HFFc6 (cell line): ENCODE measurements around the gene PRR12. TPM values are rescaled to one million over a fixed set of nuclear protein-coding genes. Genes with fewer than 3 reads are reported as not detected.
A peak's percentile ranks its signal among the peaks of the same experiment; 100 is the strongest.

Source experiments
- DNase-seq: peaks from one replicate; pipeline ENCODE4 v3.0.0-alpha.2; 2018
- H3K27ac Mint-ChIP-seq: 2 replicates; pipeline ENCODE4 v1.8.0; 2020; ENCODE audit warnings: mild to moderate bottlenecking, mixed read lengths
- H3K27me3 Mint-ChIP-seq: 2 replicates; pipeline ENCODE4 v1.8.0; 2021; ENCODE audit warnings: mild to moderate bottlenecking, moderate library complexity, mixed read lengths; ENCODE audit not compliant: insufficient read depth
- H3K36me3 Mint-ChIP-seq: 2 replicates; pipeline ENCODE4 v1.8.0; 2021; ENCODE audit warnings: low read depth, mixed read lengths
- H3K4me1 Mint-ChIP-seq: 2 replicates; pipeline ENCODE4 v1.8.0; 2020; ENCODE audit warnings: low read depth, mixed read lengths
- H3K4me3 Mint-ChIP-seq: 2 replicates; pipeline ENCODE4 v1.8.0; 2020; ENCODE audit warnings: mild to moderate bottlenecking, moderate library complexity, mixed read lengths
- H3K9me3 Mint-ChIP-seq: 2 replicates; pipeline ENCODE4 v1.8.0; 2020; ENCODE audit warnings: mild to moderate bottlenecking, mixed read lengths
- CTCF ChIP-seq: fragments of 200-600 bp; sonication (generic); IDR thresholded peaks from 2 replicates; pipeline ENCODE4 v1.5.0; 2021; ENCODE audit warnings: antibody characterized with exemption, mild to moderate bottlenecking
- total RNA-seq, 6 experiments: library from RNA; stranded (reverse); fragmentation: NEBNext Ultra II Directional; extraction: Animal tissue kit (Norgen Biotek cat#: 25700); gene quantifications; 2 replicates in 1 of 6; 3 replicates in 5 of 6; pipeline ENCODE4 v1.2.3, GENCODE V29; 2021

The PRR12 gene
- total RNA-seq, 6 experiments from 2014 or later, result 23.3 to 26.2 (median 24.3) TPM

DNA sequence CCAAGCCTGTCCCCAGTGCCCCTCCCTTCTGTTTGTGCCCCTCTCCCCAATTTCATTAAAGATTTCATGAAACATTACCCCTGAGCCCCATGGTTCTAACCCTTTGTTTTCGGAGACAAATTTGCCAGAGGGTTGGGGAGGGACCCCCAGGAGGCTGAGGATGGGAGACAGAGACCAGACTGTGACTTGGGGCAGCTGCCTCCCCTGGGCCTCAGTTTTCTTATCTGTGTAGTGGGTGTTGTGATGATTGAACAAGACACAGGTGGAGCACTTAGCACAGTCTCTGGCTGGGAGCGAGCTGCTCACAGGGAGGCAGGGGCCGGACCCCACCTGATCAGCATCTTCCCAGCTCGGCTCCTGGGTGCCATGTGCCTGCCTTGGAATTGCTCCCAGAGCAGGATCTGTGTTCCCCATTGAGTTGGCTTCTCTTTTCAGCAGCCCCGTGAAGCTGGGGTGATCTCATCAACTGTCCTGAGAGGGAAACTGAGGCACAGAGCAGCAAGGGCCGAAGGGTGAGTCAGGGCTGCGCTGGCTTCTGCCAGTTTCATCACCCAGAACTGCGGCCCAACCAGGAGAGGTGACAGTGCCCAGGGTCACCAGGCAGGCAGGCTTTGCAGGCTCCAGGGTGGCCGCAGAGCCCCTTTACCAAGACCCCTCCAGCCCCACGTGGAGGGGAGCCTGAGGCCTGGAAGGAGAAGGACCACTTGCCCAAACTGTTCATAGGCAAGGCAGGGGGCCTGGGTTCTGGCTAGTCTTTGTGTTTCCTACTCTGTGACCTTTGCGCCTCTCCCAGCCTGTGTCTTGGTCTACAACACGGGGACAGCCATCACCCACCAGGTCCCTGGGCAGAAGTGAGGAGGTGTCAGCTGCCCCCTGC, 67.8 kb downstream of the PRR12 start:
- H3K27ac Mint-ChIP-seq, result no peak overlapping the region
- no peaks in the 10 kb centered on the region for H3K9me3 Mint-ChIP-seq
- TF ChIP-seq CTCF, result no peak
- DNase-seq, result no peak
- no peak overlapping the region for H3K4me3 Mint-ChIP-seq
- peaks cover 1% of the 10 kb centered on the region for H3K4me1 Mint-ChIP-seq
- H3K36me3 Mint-ChIP-seq, result peaks cover 18% of the 10 kb centered on the region
- peaks cover 5% of the 10 kb centered on the region for H3K27me3 Mint-ChIP-seq

- H3K27ac Mint-ChIP-seq, result no peak overlapping the region; the same call in 1 of the 2 replicates
- H3K27me3 Mint-ChIP-seq, result peaks cover 8% of the 10 kb centered on the region
- no peak overlapping the region for H3K4me3 Mint-ChIP-seq
- peaks cover 12% of the 10 kb centered on the region; the same call in 1 of the 2 replicates for H3K36me3 Mint-ChIP-seq
- H3K9me3 Mint-ChIP-seq, result no peaks in the 10 kb centered on the region
- DNase-seq, result no peak
- peaks cover 8% of the 10 kb centered on the region for H3K4me1 Mint-ChIP-seq
- no peak for TF ChIP-seq CTCF
Observed at GRCh38 chr19:49660338-49660961, 69.5 kb downstream of the PRR12 start.

- H3K4me3 Mint-ChIP-seq, result no peak overlapping the region
- no peak for DNase-seq
- H3K27me3 Mint-ChIP-seq, result peaks cover 11% of the 10 kb centered on the region
- peaks cover 12% of the 10 kb centered on the region; the same call in 1 of the 2 replicates for H3K36me3 Mint-ChIP-seq
- H3K27ac Mint-ChIP-seq, result no peak overlapping the region
- H3K4me1 Mint-ChIP-seq, result peaks cover 16% of the 10 kb centered on the region
- no peak for TF ChIP-seq CTCF
- no peaks in the 10 kb centered on the region for H3K9me3 Mint-ChIP-seq
Observed at GRCh38 chr19:49662011-49662410, 71.0 kb downstream of the PRR12 start.

GRCh38 chr19:49663224-49663623, 72.2 kb downstream of the PRR12 start:
- H3K27ac Mint-ChIP-seq, result peak overlapping the region; percentile 85; the same call in 1 of the 2 replicates
- H3K4me3 Mint-ChIP-seq, result no peak overlapping the region; the same call in 1 of the 2 replicates
- H3K9me3 Mint-ChIP-seq, result no peaks in the 10 kb centered on the region
- no peak for TF ChIP-seq CTCF
- peaks cover 7% of the 10 kb centered on the region; the same call in 1 of the 2 replicates for H3K36me3 Mint-ChIP-seq
- H3K27me3 Mint-ChIP-seq, result peaks cover 11% of the 10 kb centered on the region
- DNase-seq, result no peak
- H3K4me1 Mint-ChIP-seq, result peaks cover 22% of the 10 kb centered on the region

GRCh38 chr19:49664171-49665035, 73.4 kb downstream of the PRR12 start:
- DNase-seq, result peak; percentile 79
- H3K4me3 Mint-ChIP-seq, result peak overlapping the region; percentile 93
- H3K27me3 Mint-ChIP-seq, result peaks cover 11% of the 10 kb centered on the region
- peaks cover 22% of the 10 kb centered on the region for H3K4me1 Mint-ChIP-seq
- peaks cover 10% of the 10 kb centered on the region; the same call in 1 of the 2 replicates for H3K36me3 Mint-ChIP-seq
- peak overlapping the region; percentile 85 for H3K27ac Mint-ChIP-seq
- 0 out of 2 replicates have a peak, but pooled peaks have one; percentile 10 for TF ChIP-seq CTCF
- no peaks in the 10 kb centered on the region for H3K9me3 Mint-ChIP-seq
